22Rv1 (cell line): ENCODE results near the gene ZNRF1.

ENCODE experiments used
- H3K27ac ChIP-seq: fragments of 450-650 bp; 2 replicates; pipeline ENCODE4 v1.5.1; 2017
- ZFX ChIP-seq: fragments of 450-650 bp; IDR thresholded peaks from 2 replicates; pipeline ENCODE4 v1.6.1; 2017; ENCODE audit warnings: antibody characterized with exemption, borderline replicate concordance
- TF ChIP-seq, protein P1 (sequence below): fragments of 450-650 bp; IDR thresholded peaks from 2 replicates; pipeline ENCODE4 v1.5.1; 2017; ENCODE audit warnings: mild to moderate bottlenecking

Gene ZNRF1

DNA sequence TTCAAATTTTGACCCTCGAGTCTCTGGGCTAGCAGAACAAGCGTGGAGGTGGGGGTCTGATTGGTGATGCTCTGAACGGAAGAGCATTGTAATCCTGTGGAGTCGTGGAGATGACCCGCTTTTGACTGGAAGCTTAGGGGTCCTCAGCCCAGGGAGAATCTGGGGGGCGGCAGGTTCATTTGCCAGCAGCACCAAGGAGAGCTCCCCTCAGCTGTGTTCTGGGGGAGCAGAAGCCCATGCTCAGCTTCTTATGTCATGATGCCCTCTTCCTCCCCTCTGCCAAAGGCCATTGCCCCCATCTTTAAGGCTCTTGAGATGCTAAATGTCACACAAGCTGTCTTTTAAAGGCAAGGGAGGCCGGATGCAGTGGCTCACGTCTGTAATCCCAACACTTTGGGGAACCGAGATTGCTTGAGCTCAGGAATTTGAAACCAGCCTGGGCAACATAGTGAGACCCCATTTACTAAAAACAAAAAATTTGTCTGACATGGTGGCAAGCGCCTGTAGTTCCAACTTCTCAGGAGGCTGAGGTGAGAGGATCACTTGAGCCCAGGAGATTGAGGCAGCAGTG lies 98.5 kb downstream of the ZNRF1 start:
- no peak overlapping the region for H3K27ac ChIP-seq
- TF ChIP-seq, protein P1, sequence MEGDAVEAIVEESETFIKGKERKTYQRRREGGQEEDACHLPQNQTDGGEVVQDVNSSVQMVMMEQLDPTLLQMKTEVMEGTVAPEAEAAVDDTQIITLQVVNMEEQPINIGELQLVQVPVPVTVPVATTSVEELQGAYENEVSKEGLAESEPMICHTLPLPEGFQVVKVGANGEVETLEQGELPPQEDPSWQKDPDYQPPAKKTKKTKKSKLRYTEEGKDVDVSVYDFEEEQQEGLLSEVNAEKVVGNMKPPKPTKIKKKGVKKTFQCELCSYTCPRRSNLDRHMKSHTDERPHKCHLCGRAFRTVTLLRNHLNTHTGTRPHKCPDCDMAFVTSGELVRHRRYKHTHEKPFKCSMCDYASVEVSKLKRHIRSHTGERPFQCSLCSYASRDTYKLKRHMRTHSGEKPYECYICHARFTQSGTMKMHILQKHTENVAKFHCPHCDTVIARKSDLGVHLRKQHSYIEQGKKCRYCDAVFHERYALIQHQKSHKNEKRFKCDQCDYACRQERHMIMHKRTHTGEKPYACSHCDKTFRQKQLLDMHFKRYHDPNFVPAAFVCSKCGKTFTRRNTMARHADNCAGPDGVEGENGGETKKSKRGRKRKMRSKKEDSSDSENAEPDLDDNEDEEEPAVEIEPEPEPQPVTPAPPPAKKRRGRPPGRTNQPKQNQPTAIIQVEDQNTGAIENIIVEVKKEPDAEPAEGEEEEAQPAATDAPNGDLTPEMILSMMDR = no peak

- no peak for TF ChIP-seq ZFX
- TF ChIP-seq, protein P1 = no peak
- H3K27ac ChIP-seq = no peak overlapping the region
Observed at GRCh38 chr16:75097941-75098901, 99.4 kb downstream of the ZNRF1 start.

DNA sequence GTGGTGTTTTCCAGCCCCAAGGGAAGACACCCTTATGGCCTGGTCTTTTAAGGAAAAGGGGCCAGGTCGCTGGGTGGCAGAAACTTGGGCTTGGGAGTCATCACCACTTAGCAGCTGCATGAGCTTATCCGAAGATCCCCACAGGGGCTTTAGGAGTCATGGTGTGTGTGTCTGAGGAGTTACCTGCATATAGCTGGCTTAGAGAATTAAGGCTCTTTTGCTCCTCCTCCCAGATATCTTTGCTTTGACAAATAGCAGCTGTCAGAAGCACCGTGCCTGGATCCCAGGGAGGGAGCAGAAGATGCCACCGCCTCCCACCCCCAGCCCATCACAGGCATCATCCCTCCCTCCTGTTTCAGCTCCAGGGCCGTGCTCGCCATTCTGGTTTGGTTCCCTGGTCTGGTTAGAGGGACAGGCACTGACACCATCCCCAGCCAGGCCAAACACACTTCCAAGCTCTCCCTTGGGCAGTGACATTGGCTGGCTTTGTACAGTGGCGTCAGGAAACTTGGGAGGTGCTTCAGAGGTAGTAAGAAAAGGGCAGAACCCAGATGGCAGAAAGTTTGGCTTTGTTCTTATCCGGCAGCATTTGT lies 100.3 kb downstream of the ZNRF1 start:
- TF ChIP-seq, protein P1 = no peak
- no peak for TF ChIP-seq ZFX
- no peak overlapping the region for H3K27ac ChIP-seq

DNA sequence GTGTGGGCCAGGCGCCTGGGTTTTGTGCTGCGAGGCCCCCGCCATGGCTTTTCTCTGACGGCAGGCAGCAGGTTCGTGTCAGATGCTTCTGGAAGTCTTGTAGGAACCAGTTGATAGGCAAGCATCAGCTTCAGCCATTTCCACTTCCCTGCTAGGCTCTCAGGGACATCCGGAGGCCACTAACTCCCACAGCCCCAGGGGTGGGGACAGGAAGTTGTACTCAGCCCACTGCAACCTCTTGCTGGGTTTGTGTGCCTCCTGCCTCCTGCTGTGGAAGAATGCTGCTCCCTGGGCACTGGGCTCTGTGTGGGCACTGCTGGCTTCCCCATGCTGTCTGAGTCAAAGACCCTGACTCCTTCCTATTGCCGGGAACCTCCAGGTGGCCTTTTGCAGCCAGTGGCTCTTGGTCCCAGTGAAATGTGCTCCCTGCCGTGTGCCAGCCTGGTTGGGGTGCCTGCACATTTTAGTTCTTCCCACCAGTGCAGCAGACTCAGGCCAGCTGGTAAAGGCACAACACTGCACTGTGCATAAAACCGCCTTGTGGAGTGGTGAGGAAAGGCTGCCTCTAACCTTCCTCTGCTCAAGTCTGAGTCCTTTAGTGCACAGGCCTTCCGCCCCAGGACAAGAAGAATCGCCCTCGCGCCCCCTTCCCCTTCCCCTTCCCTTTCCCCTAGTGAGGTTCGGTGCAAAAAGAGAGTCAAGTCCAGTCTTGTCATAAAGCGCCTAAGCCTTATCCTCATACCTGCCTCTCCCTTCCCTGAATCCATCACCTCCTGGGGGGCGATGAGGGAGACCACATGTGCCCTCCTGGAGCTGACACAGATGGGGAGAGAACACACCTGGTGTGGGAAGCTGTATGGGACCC lies 101.1 kb downstream of the ZNRF1 start:
- H3K27ac ChIP-seq = no peak overlapping the region
- no peak for TF ChIP-seq ZFX
- TF ChIP-seq, protein P1 = no peak

DNA sequence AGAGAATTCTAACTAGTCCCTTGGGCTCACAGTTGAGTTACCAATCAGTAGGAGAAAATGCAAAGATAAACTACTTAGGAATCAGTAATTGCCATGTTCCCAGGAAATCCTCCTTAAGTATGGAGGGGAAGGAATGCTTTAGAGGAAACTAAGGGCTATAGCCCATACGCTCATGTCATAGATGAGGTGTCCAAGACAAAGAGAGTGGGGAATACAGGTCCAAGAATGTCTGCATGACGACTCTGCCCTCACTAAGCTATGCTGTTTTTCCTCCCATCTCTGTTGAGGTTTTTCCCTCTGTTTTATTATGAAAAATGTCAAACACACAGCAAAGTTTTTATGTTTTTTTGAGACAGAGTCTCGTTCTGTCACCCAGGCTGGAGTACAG lies 101.8 kb downstream of the ZNRF1 start:
- H3K27ac ChIP-seq = no peak overlapping the region
- TF ChIP-seq, protein P1 = no peak
- TF ChIP-seq ZFX = no peak

DNA sequence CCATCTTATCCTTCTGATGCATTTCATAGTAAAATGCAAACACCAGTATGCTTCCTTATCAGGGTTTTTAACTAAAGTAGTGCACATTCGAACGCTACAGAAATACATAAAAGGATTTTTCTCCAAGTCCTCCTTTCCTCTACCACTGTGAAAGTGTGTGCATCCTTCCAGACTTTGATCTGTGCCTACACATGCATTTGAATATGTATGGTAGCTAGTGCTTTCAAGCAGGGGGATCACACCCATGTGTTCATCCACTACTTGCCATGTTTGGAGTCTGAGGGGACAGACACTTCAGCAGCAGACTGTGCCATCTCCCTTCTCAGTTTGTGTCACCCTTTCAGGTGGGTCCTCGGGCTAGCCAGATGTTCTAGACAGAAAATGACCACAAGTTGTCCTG lies 102.8 kb downstream of the ZNRF1 start:
- no peak for TF ChIP-seq ZFX
- TF ChIP-seq, protein P1 = no peak
- no peak overlapping the region for H3K27ac ChIP-seq
